ENCODE data around the gene SF3B4.

DNA sequence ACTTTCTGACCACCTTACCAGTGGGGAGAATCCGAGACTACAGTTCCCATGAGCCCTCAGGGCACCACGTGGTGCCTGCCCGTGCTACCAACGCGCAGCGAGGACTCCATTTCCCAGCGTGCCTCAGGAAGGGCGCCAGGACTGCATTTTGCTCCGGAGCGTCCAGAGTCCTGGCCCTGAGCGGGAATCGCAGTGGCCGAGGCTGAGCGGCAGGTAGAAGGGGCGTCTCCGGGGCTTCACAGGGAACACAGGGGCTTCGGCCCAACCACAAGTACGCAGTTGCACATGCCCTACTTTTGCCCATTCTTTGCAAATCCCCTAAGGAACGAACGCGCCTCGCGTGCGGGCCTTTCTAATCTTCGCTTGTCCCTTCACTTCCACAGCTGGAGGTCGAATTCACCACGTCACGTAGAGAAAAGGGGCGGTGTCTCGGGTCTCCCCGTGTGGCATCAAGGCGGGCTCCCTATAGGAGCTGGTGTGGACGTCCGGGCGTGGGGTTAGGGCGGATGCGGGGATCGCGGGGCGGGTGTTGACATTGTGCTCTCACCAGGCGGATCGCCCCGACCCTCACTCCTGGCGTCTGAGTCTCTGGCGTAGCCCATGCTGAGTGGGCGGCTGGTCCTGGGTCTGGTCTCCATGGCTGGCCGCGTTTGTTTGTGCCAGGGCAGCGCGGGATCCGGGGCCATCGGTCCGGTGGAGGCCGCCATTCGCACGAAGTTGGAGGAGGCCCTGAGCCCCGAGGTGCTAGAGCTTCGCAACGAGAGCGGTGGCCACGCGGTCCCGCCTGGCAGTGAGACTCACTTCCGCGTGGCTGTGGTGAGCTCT, 27.9 kb downstream of the SF3B4 start, which contains the start of gene BOLA1:
- TF ChIP-seq, protein P1, sequence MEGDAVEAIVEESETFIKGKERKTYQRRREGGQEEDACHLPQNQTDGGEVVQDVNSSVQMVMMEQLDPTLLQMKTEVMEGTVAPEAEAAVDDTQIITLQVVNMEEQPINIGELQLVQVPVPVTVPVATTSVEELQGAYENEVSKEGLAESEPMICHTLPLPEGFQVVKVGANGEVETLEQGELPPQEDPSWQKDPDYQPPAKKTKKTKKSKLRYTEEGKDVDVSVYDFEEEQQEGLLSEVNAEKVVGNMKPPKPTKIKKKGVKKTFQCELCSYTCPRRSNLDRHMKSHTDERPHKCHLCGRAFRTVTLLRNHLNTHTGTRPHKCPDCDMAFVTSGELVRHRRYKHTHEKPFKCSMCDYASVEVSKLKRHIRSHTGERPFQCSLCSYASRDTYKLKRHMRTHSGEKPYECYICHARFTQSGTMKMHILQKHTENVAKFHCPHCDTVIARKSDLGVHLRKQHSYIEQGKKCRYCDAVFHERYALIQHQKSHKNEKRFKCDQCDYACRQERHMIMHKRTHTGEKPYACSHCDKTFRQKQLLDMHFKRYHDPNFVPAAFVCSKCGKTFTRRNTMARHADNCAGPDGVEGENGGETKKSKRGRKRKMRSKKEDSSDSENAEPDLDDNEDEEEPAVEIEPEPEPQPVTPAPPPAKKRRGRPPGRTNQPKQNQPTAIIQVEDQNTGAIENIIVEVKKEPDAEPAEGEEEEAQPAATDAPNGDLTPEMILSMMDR (IDR thresholded peaks at IDR 0.05; ENCODE audit: low read depth, low read length, poor library complexity, severe bottlenecking): no peak
- TF ChIP-seq EZH2phosphoT487 (IDR thresholded peaks at IDR 0.05; ENCODE audit: borderline replicate concordance, low read length): no peak
